ENCODE data around the gene DENND1A.

The DENND1A gene

GRCh38 chr9:123678878-123679329 lies 251.0 kb downstream of the DENND1A start:
- DNase-seq = no peak

DNA sequence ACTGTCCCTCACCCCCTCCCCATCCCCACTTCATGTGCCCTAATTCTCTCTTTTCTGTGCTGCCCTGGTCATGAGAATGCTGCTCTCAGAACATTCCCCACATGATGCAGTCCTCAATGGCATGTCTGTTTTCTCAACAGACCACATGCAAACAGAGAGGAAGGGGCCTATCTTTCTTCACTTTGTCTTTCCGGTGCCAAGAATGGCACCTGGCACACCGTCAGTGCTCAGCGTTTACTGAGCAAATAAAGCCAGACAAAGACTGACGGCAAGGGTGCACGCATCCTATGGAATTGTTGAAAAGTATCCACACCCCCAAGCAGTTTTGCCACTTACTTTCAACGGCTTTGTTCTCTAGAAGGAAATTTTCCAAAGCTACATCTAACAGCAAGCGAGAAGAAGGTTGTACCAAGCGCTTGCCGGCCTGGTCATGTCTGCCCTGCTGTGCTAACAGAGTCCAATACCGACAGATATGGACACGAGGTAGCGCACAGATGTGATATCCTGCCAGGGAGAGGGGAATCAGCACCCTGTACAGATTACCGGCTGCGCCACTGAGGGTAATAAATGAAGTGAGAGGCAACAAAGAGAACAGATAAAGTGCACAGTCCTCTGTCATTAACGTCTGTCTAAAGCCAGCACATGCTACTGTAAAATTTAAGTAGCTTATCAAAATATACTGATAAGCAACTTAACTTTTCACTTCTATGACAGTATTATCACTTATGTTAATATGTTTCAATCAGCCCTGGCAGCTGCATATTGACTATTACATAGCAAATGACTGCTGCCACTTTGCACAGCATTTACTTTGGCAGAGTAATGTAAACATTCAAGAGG lies 251.7 kb downstream of the DENND1A start:
- DNase-seq = no peak

- DNase-seq = no peak
Observed at GRCh38 chr9:123676869-123677268, 253.1 kb downstream of the DENND1A start.

GRCh38 chr9:123669346-123669745 lies 260.6 kb downstream of the DENND1A start:
- DNase-seq = no peak

- no peak for DNase-seq
Observed at GRCh38 chr9:123663529-123663928, 266.4 kb downstream of the DENND1A start.

GRCh38 chr9:123662057-123662776 lies 267.7 kb downstream of the DENND1A start:
- no peak for DNase-seq

GRCh38 chr9:123660691-123661466 lies 269.0 kb downstream of the DENND1A start:
- DNase-seq = no peak

- no peak for DNase-seq
Observed at GRCh38 chr9:123659358-123659757, 270.6 kb downstream of the DENND1A start.

- no peak for DNase-seq
Observed at GRCh38 chr9:123658792-123659191, 271.1 kb downstream of the DENND1A start.

GRCh38 chr9:123657941-123658340 lies 272.0 kb downstream of the DENND1A start:
- DNase-seq = no peak

DNA sequence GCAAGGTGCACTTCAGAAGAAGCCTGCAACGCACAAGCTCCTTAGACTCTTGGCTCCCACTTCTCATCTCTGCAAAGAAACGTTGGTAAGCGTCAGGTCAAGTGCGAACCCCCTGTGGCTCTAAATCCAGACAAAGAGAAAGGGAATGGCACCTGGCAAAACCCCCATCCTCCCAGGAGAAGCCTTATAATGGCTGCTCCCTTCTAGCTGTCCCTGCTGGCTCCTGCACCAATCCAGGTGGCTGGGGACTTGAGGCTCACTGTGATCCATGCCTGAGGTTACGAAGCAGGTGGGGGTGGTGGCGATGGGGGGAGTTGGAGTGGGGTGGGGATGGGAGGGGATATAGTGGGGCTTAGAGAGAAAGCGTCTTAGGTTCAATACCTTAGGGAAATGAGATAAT lies 272.8 kb downstream of the DENND1A start:
- no peak for DNase-seq

DNA sequence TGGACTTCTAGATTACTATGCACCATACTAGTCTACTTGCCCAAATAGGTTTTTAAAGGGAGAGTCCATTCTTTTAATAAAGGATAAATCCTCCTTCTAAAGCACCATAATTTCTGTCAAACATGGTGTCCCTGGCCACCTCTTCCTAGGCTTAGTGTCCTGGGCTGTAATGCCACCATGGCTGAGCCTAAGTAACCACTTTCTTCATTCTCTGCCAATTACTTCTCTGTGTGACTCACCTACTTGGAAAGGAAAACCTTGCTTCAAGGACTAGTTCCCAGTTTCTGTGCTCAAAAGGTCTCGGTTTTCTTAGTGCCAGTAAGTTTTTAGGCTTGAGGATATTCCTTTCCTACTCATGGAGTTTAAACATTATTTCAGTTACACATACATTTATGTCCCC lies 273.4 kb downstream of the DENND1A start:
- no peak for DNase-seq

DNA sequence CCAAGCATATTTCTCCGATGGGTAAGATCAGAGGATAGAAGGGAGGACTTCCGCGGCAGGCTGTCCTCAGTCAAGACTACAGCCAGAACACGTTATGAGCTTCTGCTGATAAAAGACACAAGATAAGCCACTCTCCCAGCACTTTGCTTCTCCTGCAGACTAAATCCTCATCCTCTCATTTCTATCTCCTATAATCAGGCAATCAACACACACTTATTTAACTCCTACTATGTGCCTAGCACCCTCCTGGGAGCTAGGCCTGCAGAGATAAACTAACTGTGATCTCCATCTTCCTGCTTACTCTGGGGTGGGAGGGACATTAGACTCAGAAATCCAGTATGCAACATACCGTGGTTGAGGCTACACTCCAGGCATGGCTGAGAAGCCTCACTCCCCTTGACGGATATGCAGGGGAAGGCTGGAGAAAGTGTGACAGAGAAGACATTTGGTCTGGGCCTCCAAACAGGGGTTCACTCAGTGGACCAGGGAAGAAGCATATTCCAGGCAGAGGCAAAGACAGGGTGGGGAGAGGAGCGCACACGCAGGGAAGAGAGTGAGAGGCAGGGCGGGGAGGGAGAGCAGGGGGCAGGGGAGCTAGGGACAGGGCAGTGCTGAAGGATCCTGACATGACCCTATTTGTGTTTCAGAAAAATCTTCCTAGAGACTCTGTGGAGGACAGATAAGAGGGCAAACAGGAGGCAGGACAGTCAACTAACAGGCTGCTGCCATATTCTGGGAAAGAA lies 274.1 kb downstream of the DENND1A start:
- DNase-seq = no peak

- no peak for DNase-seq
Observed at GRCh38 chr9:123654994-123655637, 274.8 kb downstream of the DENND1A start.

DNA sequence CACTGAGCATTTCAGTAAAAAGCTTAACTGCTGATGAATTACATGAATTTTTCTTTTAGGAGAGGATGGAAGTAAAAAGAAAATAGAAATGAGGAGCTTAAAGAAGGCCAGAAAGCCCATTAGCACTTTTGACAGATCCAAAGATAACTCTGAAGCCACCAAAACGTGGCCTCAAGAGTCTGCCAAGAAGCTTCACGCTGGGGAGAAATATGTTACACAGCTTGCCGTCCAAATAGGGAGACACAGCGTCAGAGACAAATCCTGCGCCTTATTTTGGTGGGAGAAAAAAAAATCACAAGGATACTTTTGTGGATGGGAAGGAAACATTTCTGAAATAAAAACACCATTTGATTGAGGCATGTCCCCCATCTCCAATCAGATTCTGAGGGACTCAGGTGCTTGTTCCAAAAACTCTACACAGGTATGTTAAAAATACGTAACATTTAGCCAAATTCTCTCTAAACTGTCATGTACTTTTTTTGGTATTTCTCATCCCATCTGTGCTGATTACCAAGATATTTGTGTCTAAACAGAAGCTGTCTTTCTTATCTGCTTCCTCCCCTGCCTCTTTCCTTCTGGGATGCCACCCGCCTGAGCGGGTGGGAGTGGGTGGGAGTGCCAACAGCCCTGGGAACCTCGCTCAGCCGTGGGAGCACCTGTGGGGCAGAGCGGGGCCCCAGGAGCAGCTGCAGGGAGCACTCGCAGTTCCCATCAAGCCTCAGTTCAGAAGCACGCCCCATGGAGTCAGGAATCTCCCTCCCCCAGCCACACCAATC lies 275.5 kb downstream of the DENND1A start:
- DNase-seq = no peak

DNA sequence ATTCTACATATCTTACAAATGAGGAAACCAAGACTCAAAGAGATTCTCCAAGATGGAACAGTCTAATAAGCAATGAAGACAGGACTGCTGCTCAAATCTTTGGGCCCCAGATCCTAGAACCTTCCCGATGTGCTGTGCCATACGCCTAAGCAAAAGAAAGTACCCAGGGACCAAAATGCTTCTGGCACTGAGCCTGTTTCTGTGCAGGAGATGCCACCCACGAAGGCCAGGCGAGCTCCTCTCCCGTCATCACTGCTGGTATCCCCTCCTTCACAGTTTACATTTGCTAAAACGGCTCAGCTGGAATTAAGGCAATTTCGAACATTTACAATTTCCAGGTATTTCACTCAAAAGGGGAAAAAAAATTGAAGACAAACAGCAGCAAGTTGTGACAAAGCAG lies 277.5 kb downstream of the DENND1A start:
- DNase-seq = no peak

DNA sequence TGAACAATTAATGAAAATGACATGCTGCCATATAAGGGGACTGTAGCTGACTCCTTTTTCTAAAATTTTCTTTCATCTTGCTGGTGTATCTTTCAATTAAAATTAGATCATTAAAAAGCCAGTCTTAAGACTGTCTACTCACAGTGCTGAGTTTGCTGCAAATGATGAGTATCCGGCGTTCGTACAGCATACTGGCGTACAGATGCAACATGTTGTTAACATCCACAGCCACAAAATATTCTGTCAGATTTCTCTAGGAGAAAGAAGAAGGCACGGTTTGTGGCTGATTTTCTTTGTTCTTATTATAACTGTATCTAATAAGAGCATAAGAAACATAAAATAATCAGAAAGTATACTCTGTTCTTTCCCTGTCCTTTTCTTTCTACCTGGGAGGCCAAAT lies 278.1 kb downstream of the DENND1A start:
- DNase-seq = no peak

- DNase-seq = no peak
Observed at GRCh38 chr9:123651273-123651672, 278.7 kb downstream of the DENND1A start.

DNA sequence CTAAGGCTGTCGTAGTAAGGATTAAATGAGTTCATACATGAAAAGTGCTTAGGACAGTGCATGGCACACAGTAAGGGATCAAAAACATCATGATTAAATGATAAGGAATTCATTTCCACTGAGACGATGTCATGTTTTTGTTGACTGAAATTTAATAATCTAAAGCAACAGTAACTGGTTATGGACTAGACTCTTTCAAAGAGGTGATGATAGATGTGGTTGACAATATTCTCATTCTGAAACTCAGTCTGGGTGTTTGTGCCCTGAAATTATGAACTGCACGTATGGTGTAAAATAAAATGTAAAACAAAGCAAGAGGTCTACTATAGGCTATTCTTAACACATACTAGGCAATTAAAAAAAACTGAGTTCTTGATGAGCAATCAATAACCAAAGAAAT lies 280.0 kb downstream of the DENND1A start:
- no peak for DNase-seq

- no peak for DNase-seq
Observed at GRCh38 chr9:123647145-123647544, 282.8 kb downstream of the DENND1A start.

DNA sequence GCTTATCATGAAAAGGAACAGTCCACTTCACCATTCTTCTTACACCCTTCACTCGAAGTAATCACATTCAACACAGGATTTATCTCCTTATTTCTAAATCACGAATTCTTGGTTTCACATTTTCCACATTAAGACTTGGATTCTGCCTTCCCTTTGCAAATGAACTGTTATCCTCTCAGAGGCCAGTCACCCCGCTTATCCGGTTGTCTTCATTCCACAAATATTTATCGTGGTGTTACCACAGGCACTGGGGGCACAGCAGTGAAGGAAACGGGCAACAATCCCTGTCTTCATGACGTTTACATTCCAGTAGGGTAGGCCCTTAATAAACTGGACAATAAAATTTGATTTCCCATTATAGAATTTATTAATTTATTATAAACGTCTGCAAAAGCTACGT lies 284.2 kb downstream of the DENND1A start:
- DNase-seq = no peak
